ENCODE measurements around the gene MYF5.

DNA sequence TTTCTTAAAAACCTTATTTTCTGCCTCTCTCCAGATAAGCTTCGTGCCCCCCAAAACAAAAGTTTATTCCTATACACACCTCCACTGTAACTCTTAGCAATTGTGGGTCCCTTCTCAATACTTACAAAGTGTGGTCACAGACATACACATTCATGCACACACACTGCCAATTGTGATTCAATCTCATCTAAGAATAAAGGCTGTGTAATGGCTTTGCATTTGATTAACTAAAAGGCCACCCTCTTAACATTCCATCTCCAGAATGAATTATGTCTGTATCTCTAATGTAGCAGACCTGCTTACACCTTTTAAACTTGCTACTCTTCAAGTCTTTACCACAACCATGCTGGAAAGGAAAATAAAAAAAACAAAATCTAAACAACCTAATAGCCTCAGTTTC lies 49.5 kb downstream of the MYF5 start:
- no peak for TF ChIP-seq ZNF473 (tag by site-specific recombination; IDR thresholded peaks at IDR 0.05)
- TF ChIP-seq HOXA7 (CRISPR knock-in tag; IDR thresholded peaks at IDR 0.05; ENCODE audit: borderline replicate concordance), result no peak
- no peak for TF ChIP-seq ZNF549 (tag by site-specific recombination; IDR thresholded peaks at IDR 0.05)
- TF ChIP-seq, protein P1, sequence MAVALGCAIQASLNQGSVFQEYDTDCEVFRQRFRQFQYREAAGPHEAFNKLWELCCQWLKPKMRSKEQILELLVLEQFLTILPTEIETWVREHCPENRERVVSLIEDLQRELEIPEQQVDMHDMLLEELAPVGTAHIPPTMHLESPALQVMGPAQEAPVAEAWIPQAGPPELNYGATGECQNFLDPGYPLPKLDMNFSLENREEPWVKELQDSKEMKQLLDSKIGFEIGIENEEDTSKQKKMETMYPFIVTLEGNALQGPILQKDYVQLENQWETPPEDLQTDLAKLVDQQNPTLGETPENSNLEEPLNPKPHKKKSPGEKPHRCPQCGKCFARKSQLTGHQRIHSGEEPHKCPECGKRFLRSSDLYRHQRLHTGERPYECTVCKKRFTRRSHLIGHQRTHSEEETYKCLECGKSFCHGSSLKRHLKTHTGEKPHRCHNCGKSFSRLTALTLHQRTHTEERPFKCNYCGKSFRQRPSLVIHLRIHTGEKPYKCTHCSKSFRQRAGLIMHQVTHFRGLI (tag by site-specific recombination; IDR thresholded peaks at IDR 0.05), result no peak
- TF ChIP-seq, protein P2, sequence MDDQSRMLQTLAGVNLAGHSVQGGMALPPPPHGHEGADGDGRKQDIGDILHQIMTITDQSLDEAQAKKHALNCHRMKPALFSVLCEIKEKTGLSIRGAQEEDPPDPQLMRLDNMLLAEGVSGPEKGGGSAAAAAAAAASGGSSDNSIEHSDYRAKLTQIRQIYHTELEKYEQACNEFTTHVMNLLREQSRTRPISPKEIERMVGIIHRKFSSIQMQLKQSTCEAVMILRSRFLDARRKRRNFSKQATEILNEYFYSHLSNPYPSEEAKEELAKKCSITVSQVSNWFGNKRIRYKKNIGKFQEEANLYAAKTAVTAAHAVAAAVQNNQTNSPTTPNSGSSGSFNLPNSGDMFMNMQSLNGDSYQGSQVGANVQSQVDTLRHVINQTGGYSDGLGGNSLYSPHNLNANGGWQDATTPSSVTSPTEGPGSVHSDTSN (CRISPR knock-in tag; IDR thresholded peaks at IDR 0.05), result no peak
- TF ChIP-seq, protein P3, sequence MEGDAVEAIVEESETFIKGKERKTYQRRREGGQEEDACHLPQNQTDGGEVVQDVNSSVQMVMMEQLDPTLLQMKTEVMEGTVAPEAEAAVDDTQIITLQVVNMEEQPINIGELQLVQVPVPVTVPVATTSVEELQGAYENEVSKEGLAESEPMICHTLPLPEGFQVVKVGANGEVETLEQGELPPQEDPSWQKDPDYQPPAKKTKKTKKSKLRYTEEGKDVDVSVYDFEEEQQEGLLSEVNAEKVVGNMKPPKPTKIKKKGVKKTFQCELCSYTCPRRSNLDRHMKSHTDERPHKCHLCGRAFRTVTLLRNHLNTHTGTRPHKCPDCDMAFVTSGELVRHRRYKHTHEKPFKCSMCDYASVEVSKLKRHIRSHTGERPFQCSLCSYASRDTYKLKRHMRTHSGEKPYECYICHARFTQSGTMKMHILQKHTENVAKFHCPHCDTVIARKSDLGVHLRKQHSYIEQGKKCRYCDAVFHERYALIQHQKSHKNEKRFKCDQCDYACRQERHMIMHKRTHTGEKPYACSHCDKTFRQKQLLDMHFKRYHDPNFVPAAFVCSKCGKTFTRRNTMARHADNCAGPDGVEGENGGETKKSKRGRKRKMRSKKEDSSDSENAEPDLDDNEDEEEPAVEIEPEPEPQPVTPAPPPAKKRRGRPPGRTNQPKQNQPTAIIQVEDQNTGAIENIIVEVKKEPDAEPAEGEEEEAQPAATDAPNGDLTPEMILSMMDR (tag by site-specific recombination; IDR thresholded peaks at IDR 0.05), result no peak
- no peak for TF ChIP-seq ZBTB26 (tag by site-specific recombination; optimal IDR thresholded peaks at IDR 0.05)
